Heart right ventricle (tissue), 16 donors: ENCODE data around the gene DNAJB11. TPM values are rescaled to one million over a fixed set of nuclear protein-coding genes. Genes with fewer than 3 reads are reported as not detected.

Experiments
- ATAC-seq, 8 donors: fragments of 200-7000 bp; cut with Tn5 transposase; one replicate each; pipeline ENCODE4 v1.9.1; 2020; ENCODE audit warnings: mild to moderate bottlenecking in 8 of 8, moderate library complexity in 8 of 8, moderate number of reproducible peaks in 1 of 8
- DNase-seq, 2 donors: peaks; one replicate each; pipeline ENCODE4 v3.0.0-alpha.2; 2020
- H3K27ac ChIP-seq, 10 donors: fragments of 200-600 bp; sonication (generic) in 2 of 10; one replicate each; pipeline versions ENCODE4 v1.5.0 to v1.8.0; 2020 to 2022; ENCODE audit warnings: mild to moderate bottlenecking in 3 of 10
- H3K27me3 ChIP-seq, 7 donors: fragments of 200-600 bp; one replicate each; pipeline ENCODE4 v1.8.0; 2021 to 2022; ENCODE audit warnings: mild to moderate bottlenecking in 2 of 7
- H3K36me3 ChIP-seq, 9 donors: fragments of 200-600 bp; sonication (generic) in 1 of 9; one replicate each; pipeline versions ENCODE4 v1.5.0 to v1.8.0; 2020 to 2022; ENCODE audit warnings: mild to moderate bottlenecking in 2 of 9
- H3K4me1 ChIP-seq, 9 donors: fragments of 200-600 bp; sonication (generic) in 1 of 9; one replicate each; pipeline versions ENCODE4 v1.5.0 to v1.8.0; 2020 to 2022; ENCODE audit warnings: mild to moderate bottlenecking in 4 of 9
- H3K4me3 ChIP-seq, 10 donors: fragments of 200-600 bp; sonication (generic) in 2 of 10; one replicate each; pipeline versions ENCODE4 v1.5.0 to v1.8.0; 2020 to 2022; ENCODE audit warnings: mild to moderate bottlenecking in 7 of 10, moderate library complexity in 2 of 10
- H3K9me3 ChIP-seq, 11 donors: fragments of 200-600 bp in 10 of 11; sonication (generic) in 2 of 11; one replicate each; pipeline versions ENCODE4 v1.5.0 to v1.8.0; 2013 to 2022; ENCODE audit warnings: mild to moderate bottlenecking in 2 of 11, control low read depth in 1 of 11, moderate library complexity in 1 of 11
- WGBS, 2 donors: extraction: QIAGEN DNeasy Blood & Tissue Kit; methylation state at CpG; one replicate each; pipeline ENCODE4 v1.1.7; 2013; ENCODE audit warnings: inconsistent platforms in 1 of 2; 5-methylcytosine and 5-hydroxymethylcytosine counted together
- intact Hi-C, 10 donors: fragments of 100-400 bp; cut with DNase I; formaldehyde crosslinking; loops; one replicate each; pipeline versions ENCODE4 v1.11.1 to v1.14.2; 2022
- polyA plus RNA-seq, 2 donors: library from polyadenylated mRNA; stranded (reverse); fragments of 200-250 nt; gene quantifications; one replicate each; pipeline ENCODE4 v1.2.3, GENCODE V29; 2013
- total RNA-seq, 10 donors: library from RNA; stranded (reverse); fragmentation: NEBNext Ultra II Directional in 3 of 10; extraction: Animal tissue kit (Norgen Biotek cat#: 25700) in 3 of 10; gene quantifications; one replicate each; pipeline versions ENCODE4 v1.2.1 to v1.2.4, GENCODE V29; 2021 to 2023
- TF ChIP-seq, protein P1 (sequence below), 9 donors: fragments of 200-600 bp; sonication (generic) in 2 of 9; IDR thresholded peaks; one replicate each; pipeline versions ENCODE4 v1.5.0 to v1.8.0; 2021 to 2022; ENCODE audit warnings: antibody characterized with exemption in 9 of 9, mild to moderate bottlenecking in 5 of 9, moderate library complexity in 1 of 9
- donor health status: Arrhythmogenic right ventricular cardiomyopathy.
- donor health status: ischemic (EF 13 %, LVEDD 7.1; RV severe dilation, severe dysfunction).
- donor health status: healthy with polysubstance abuse.
- donor health status: DM: no; HTN: yes; CAD: no.
- donor health status: DM: no; HTN: no; CAD: no.
- donor health status: ischemic (EF 25% LVEDD 6.9; RV normal size, moderate dysfunction).
- donor health status: ischemic (EF 25% LVEDD 5.7; RV mildly dilated, moderate dysfunction).
- donor health status: healthy.
- donor health status: DM: yes; HTN: yes; CAD: no.
- donor health status: Ischemic cardiomyopathy.
- donor health status: ischemic (EF 35%, LVEDD 5.7; RV mildly dilated, moderate dysfunction).
- donor health status: nonischemic (EF 11% LVEDD 7.7; RV severe dilation, severe dysfunction).
- donor health status: DM: yes; HTN: yes; CAD: no.
- donor health status: PGD.
- donor health status: ischemic (EF 29% LVEDD 5.4; RV normal size, mild dysfunction).
- donor health status: nonischemic (EF 23%, LVEDD 6.1; RV moderate dilation, normal function).

DNAJB11 gene
- total and polyA plus RNA-seq, 12 donors: 17.9 to 147 (median 24.2) TPM

DNA sequence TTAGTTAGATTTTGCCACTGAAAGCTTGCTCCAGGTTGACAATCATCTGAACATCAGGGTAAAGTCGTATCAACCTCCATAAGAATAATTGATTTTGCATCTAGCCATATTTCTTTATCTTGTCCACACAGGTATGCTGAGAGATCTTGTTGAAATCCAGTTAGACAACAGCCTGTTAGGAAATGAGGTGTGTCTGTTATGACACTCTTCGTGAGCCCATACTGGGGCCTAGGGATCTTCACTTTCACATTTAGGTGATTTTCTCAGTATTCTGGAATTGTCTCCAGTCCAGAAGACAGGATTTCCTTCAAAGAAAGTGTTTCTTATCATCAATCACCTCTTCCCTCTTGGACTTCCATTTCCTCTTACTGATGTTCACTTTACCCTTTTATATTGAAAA is 18.1 kb downstream of the DNAJB11 start:
- DNase-seq (no peak), ATAC-seq (no peak)
- H3K36me3 ChIP-seq: peaks cover 0 to 34% (median 17%) of the 10 kb centered on the region in 9 donors
- H3K4me1 ChIP-seq: peaks cover 0 to 4% (median 0%) of the 10 kb centered on the region in 9 donors
- H3K4me3 ChIP-seq: no peak overlapping the region
- no peaks in the 10 kb centered on the region for H3K9me3 ChIP-seq
- no peaks in the 10 kb centered on the region for H3K27me3 ChIP-seq
- H3K27ac ChIP-seq: no peak overlapping the region
- TF ChIP-seq, protein P1, sequence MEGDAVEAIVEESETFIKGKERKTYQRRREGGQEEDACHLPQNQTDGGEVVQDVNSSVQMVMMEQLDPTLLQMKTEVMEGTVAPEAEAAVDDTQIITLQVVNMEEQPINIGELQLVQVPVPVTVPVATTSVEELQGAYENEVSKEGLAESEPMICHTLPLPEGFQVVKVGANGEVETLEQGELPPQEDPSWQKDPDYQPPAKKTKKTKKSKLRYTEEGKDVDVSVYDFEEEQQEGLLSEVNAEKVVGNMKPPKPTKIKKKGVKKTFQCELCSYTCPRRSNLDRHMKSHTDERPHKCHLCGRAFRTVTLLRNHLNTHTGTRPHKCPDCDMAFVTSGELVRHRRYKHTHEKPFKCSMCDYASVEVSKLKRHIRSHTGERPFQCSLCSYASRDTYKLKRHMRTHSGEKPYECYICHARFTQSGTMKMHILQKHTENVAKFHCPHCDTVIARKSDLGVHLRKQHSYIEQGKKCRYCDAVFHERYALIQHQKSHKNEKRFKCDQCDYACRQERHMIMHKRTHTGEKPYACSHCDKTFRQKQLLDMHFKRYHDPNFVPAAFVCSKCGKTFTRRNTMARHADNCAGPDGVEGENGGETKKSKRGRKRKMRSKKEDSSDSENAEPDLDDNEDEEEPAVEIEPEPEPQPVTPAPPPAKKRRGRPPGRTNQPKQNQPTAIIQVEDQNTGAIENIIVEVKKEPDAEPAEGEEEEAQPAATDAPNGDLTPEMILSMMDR (IDR thresholded peaks at IDR 0.05): no peak
- WGBS, 2 donors: 70 to 77% methylated on average over 2 of the region's 2 CpGs
- intact Hi-C loops: no loop called here

DNA sequence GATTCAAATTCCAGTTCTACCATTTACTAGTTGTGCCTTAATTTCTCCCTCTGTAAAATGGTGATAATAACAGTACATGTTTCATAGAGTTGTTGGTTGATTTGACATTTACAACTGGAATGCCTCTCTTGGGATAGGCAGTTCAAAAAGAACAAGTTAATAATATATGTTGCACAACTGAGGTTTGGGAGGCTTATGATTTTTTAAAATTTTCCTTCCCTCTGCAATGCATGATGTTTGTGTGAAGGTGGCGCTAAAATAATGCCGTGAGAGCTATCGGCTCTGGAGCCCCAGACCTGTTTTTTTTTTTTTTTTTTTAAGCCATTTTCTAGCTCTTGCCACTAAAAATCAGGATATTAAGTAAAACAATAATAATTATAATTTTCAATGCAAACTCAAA is 18.6 kb downstream of the DNAJB11 start:
- DNase-seq (no peak), ATAC-seq (no peak)
- Histone ChIP-seq H3K9me3 (no peaks in the 10 kb centered on the region), H3K36me3 (peaks cover 0 to 29% (median 14%) of the 10 kb centered on the region in 9 donors), H3K27me3 (no peaks in the 10 kb centered on the region), H3K4me3 (no peak overlapping the region), H3K4me1 (peaks cover 0 to 4% (median 0%) of the 10 kb centered on the region in 9 donors), H3K27ac (no peak overlapping the region)
- WGBS, 2 donors: 32 to 39% methylated on average over 3 of the region's 3 CpGs
- intact Hi-C loops: no loop called here
- TF ChIP-seq, protein P1 (IDR thresholded peaks at IDR 0.05): peak in 5 of 9 donors; percentile 13 to 31 (median 22)

DNA sequence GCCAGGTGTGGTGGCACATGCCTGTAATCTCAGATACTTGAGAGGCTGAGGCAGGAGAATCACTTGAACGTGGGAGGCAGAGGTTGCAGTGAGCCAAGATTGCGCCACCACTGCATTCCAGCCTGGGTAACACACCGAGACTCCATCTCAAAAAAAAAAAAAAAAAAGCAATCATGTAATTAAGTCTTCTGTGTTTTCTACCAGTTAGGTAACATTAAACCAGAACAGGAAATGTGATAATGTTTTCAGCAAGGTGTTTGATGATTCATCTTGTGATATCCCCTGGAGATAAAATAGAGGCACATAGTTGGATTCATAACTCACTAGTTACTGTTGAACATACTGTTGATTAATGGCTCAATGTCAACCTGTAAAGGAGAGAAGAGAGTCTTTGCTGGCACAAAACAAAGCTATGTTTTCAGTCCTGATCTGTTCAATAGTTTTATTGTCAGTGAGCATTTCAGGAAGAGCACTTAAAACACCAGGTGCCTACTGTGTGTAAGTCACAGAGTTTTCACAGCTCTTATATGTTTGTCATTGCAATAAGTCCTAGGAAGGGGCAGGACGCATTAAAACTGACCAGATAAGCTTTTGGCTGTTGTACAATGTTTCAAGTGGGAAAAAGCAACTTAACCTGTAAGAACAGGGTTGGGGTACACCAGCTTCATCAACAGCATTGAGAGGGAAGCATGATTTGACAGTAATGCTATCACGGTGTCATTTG is 19.5 kb downstream of the DNAJB11 start:
- no peaks in the 10 kb centered on the region for H3K9me3 ChIP-seq
- ATAC-seq (no peak), DNase-seq (no peak)
- 61 to 63% methylated on average over 5 of the region's 5 CpGs for WGBS, 2 donors
- peaks cover 0 to 20% (median 10%) of the 10 kb centered on the region in 9 donors for H3K36me3 ChIP-seq
- no peaks in the 10 kb centered on the region for H3K27me3 ChIP-seq
- intact Hi-C loops: no loop called here
- H3K4me1 ChIP-seq: peaks cover 0 to 6% (median 0%) of the 10 kb centered on the region in 9 donors
- no peak overlapping the region for H3K27ac ChIP-seq
- TF ChIP-seq, protein P1 (IDR thresholded peaks at IDR 0.05): no peak
- no peak overlapping the region for H3K4me3 ChIP-seq

DNA sequence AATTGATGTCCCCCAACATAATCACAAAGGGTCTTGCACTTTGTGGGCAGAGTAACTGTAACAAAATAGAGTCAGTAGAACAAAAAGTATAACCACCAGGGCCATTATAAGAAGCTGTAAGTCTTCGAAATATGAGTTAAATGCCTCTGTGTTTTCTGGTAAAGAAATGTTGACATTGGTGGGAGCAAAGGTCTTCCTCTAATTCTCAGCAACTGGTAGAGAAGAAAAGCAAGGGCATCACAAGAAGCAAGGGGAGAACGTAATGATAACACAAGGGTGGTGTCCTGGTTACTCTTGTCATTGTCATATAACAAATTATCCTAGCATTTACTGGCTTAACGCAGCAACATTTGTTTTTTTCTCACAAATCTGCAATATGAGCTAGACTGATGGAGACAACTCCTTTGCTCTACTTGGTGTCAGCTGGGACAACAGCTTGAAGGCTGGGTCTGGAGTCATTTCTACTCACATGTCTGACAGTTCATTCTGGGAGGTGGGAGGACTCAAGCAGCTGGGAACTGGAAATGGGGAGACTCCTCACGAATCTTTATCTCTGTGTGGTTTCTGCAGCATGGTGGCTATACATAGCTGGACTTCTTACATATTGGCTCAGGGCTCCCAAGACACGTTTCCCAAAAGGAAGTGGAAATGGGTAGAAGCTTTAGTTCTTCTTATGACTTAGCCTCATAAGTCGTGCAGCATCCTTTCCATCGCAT is 20.2 kb downstream of the DNAJB11 start:
- intact Hi-C loops: no loop called here
- no peak for ATAC-seq
- peaks cover 0 to 6% (median 0%) of the 10 kb centered on the region in 9 donors for H3K4me1 ChIP-seq

More for the DNA sequence above, 20.2 kb downstream of the DNAJB11 start:
- no peaks in the 10 kb centered on the region for H3K9me3 ChIP-seq
- no peak for DNase-seq
- H3K36me3 ChIP-seq: peaks cover 0 to 13% (median 5%) of the 10 kb centered on the region in 9 donors
- 71 to 74% methylated on average over 7 of the region's 7 CpGs for WGBS, 2 donors
- TF ChIP-seq, protein P1 (IDR thresholded peaks at IDR 0.05): no peak
- H3K27me3 ChIP-seq: no peaks in the 10 kb centered on the region
- no peak overlapping the region for H3K27ac ChIP-seq
- no peak overlapping the region for H3K4me3 ChIP-seq
